SK-N-MC (cell line): ENCODE results near the gene RAB4A.

Experiments
- DNase-seq: peaks from one replicate; pipeline ENCODE4 v3.0.0-alpha.2; 2011; ENCODE audit warnings: low read depth, low spot score
- H3K27ac ChIP-seq: fragments of 200-600 bp; sonication (generic); 2 replicates; pipeline ENCODE4 v1.5.1; 2016; ENCODE audit warnings: mixed run types
- H3K36me3 ChIP-seq: fragments of 200-600 bp; sonication (generic); 2 replicates; pipeline ENCODE4 v1.6.1; 2017; ENCODE audit warnings: antibody characterized with exemption, low read length, mixed read lengths; ENCODE audit not compliant: insufficient read depth
- H3K4me3 ChIP-seq: fragments of 200-600 bp; sonication (generic); 2 replicates; pipeline ENCODE4 v1.5.1; 2016
- H3K9ac ChIP-seq: fragments of 200-600 bp; sonication (generic); 2 replicates; pipeline ENCODE4 v1.8.0; 2017; ENCODE audit warnings: mixed run types, mixed read lengths; ENCODE audit not compliant: insufficient read length
- H3K9me3 ChIP-seq: fragments of 200-600 bp; sonication (generic); 2 replicates; pipeline ENCODE4 v1.6.1; 2017; ENCODE audit warnings: low read depth, mild to moderate bottlenecking, antibody characterized with exemption, low read length, moderate library complexity, mixed read lengths
- EZH2 ChIP-seq: fragments of 200-600 bp; sonication (generic); IDR thresholded peaks from one replicate; pipeline ENCODE4 v1.6.1; 2017; ENCODE audit warnings: antibody characterized with exemption
- FOXP2 ChIP-seq: optimal IDR thresholded peaks from 2 replicates; pipeline ENCODE3; 2011; ENCODE audit warnings: mild to moderate bottlenecking, moderate library complexity; ENCODE audit not compliant: insufficient read depth; ENCODE audit errors: extremely low read length, control extremely low read depth
- POLR2AphosphoS5 ChIP-seq: IDR thresholded peaks from 2 replicates; pipeline ENCODE4 v1.6.1; 2012; ENCODE audit warnings: mild to moderate bottlenecking, low read depth, low read length, borderline replicate concordance

The RAB4A gene

DNA sequence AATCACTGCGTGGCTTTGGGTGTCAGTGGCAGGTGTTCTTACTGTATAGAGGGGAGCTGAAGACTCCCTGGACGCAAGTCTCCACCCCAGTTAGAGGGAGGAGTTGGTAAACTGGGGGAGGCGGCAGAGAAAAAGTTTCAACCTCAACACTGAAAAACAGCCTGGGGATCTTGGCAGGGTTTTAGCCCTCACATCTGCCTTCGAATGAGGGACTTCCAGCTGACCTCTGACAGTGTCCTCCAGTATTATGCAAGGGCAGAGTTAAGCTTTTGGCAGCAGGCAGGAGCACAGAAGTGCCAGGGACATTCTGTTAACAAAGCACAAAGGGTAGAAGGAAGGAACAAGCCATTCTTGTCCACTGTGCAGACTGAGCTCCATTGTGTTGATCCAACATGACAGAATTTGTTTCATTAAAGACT, 41.2 kb upstream of the RAB4A start:
- H3K27ac ChIP-seq, result no peak overlapping the region
- no peaks in the 10 kb centered on the region for H3K9me3 ChIP-seq
- no peak overlapping the region for H3K4me3 ChIP-seq
- no peak for DNase-seq
- no peak overlapping the region for H3K9ac ChIP-seq
- H3K36me3 ChIP-seq, result no peaks in the 10 kb centered on the region
- TF ChIP-seq POLR2AphosphoS5, result no peak
- TF ChIP-seq FOXP2, result no peak
- no peak for TF ChIP-seq EZH2

DNA sequence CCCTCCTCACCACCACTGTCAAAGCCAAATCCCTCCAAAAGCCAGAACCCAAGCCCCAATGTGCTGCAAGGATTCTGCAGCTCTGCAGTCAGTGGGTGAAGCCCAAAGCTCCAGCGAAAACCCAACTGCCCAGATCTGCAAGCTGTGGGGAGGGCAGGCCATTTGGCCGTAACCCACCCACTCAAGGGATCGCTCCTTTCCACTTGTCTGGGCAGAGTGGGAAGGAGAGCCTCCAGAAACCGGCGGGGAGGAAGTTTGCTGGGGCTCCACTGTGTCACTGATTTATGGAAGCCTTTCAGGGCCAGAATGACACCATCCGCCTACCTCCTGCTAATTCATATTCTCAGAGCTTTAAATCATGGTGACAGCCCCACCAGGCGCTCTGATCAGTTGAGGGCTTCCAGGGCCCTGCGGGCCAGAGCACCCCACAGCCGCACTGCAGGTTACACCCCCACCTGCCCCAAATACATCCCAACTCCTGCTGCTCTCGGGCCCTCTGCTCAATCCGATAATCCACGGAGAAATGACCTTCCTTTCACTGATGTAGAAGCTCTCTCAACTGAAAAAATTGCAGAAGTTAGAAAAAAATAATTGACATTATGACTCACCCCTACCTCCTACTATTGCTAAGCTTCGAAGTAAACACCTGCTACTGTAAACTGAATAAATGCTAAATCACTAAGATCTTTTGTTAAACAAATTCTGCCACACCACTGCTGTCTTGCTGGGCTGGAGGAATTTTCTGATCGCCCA, 40.6 kb upstream of the RAB4A start:
- Histone ChIP-seq H3K9ac (no peak overlapping the region), H3K36me3 (no peaks in the 10 kb centered on the region), H3K27ac (no peak overlapping the region), H3K4me3 (no peak overlapping the region), H3K9me3 (no peaks in the 10 kb centered on the region)
- TF ChIP-seq EZH2 (no peak), POLR2AphosphoS5 (no peak), FOXP2 (no peak)
- no peak for DNase-seq

DNA sequence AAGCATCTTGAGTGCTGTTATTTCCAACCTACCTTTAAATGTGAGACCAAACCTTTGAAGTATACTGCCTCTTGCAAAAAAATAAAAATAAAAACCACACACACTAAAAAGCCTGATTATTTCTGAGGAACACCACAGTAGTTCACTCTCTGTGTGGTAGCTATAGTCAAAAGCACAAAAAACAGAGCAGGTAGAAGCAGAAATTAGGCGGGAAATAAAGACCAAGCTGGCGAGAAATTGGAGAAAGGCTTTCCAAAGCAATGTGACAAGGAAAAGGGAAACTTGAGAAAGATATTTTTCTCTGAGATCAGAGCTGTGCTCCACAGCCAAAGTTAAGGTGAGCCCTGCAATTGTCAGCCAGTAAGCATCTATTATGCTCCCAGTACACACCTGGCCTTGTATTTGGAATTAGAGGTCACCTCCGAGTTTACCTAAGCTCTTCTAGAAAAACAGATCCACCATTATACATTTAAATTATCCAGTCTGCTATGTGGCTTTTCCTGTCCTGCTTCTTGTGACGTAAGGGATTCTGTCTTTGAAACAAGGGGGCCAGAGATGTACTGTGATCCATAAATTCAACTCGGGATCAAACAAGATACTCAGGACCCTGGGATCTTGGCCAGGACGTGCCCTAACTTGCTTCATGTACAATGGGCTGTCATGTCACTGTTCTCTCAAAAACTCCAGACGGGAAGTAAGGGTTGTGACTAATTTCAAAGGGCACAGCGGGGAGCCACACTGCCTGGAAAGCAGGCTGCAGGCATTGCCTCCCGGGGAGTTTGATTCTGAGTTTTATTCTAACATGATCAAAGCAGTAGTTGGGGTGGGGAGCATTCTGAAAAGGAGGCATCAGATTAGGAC, 39.8 kb upstream of the RAB4A start:
- DNase-seq, result no peak
- Histone ChIP-seq H3K36me3 (no peaks in the 10 kb centered on the region), H3K4me3 (0 out of 2 replicates have a peak overlapping the region, but pooled peaks have one; percentile 12), H3K9ac (no peak overlapping the region), H3K9me3 (no peaks in the 10 kb centered on the region), H3K27ac (no peak overlapping the region)
- TF ChIP-seq EZH2 (no peak), POLR2AphosphoS5 (no peak), FOXP2 (no peak)

GRCh38 chr1:229231754-229232119, 39.2 kb upstream of the RAB4A start:
- no peaks in the 10 kb centered on the region for H3K9me3 ChIP-seq
- H3K4me3 ChIP-seq, result no peak overlapping the region
- no peaks in the 10 kb centered on the region for H3K36me3 ChIP-seq
- DNase-seq, result no peak
- TF ChIP-seq FOXP2, result no peak
- no peak for TF ChIP-seq EZH2
- TF ChIP-seq POLR2AphosphoS5, result no peak
- H3K9ac ChIP-seq, result no peak overlapping the region
- H3K27ac ChIP-seq, result no peak overlapping the region

- Histone ChIP-seq H3K9me3 (no peaks in the 10 kb centered on the region), H3K27ac (no peak overlapping the region), H3K4me3 (no peak overlapping the region), H3K9ac (no peak overlapping the region), H3K36me3 (no peaks in the 10 kb centered on the region)
- TF ChIP-seq FOXP2 (no peak), EZH2 (no peak), POLR2AphosphoS5 (no peak)
- DNase-seq, result no peak
These were observed 35.9 kb upstream of the RAB4A start for GRCh38 chr1:229234870-229235472.

DNA sequence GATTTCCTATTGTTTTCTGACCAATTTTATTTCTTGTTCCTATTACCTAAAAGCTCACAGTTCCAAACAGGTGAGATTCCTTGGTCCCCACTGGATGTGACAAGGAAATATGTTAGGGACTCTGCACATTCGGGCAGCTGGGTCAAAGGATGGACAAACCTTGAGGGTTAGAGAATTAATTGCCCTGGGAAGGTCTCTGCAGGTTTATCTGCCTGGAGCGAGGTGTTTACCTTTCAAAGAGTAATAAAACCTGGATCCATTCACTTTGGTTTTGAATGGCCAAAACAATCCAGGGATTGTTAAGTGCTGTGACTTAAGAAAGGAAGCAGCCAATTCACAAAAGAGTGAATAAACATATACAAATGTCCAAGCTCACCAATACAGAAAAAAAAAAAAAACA, 33.6 kb upstream of the RAB4A start:
- H3K4me3 ChIP-seq, result no peak overlapping the region
- no peaks in the 10 kb centered on the region for H3K9me3 ChIP-seq
- no peak overlapping the region for H3K27ac ChIP-seq
- TF ChIP-seq FOXP2 (no peak), EZH2 (no peak)
- no peak for DNase-seq
- H3K36me3 ChIP-seq, result no peaks in the 10 kb centered on the region
- H3K9ac ChIP-seq, result no peak overlapping the region

DNA sequence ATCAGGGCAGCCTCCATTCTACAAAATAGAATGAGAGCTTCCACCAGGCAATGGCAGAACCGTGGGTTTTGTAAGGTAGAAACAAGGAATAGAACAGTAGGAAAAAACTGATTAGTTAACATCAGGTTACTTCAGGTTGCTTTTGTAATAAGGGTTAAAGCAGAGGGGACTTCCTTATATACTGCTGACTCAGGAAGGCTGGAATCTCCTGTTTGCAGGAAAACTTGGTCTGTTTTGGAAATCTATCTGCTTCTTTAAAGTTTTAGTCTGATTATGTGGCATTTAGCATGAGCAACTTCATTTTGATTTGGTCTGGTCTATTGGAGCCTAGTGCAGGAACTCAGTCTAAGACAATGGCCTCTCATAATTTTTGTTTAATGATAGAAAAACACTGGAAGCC, 32.7 kb upstream of the RAB4A start:
- Histone ChIP-seq H3K27ac (no peak overlapping the region), H3K9ac (no peak overlapping the region), H3K36me3 (no peaks in the 10 kb centered on the region), H3K9me3 (no peaks in the 10 kb centered on the region), H3K4me3 (no peak overlapping the region)
- no peak for TF ChIP-seq EZH2
- TF ChIP-seq FOXP2, result no peak
- TF ChIP-seq POLR2AphosphoS5, result no peak
- DNase-seq, result no peak
